DMS153 treated with DMSO at 0.1 percent for 48 hours (cell line): Measurements from ENCODE around the gene BOK.
A peak's percentile ranks its signal among the peaks of the same experiment; 100 is the strongest.

Experiments
- DNase-seq: peaks from one replicate; lab custom pipeline; 2025; ENCODE audit not compliant: unreplicated experiment; lab: John Stamatoyannopoulos, UW

The BOK gene

DNA sequence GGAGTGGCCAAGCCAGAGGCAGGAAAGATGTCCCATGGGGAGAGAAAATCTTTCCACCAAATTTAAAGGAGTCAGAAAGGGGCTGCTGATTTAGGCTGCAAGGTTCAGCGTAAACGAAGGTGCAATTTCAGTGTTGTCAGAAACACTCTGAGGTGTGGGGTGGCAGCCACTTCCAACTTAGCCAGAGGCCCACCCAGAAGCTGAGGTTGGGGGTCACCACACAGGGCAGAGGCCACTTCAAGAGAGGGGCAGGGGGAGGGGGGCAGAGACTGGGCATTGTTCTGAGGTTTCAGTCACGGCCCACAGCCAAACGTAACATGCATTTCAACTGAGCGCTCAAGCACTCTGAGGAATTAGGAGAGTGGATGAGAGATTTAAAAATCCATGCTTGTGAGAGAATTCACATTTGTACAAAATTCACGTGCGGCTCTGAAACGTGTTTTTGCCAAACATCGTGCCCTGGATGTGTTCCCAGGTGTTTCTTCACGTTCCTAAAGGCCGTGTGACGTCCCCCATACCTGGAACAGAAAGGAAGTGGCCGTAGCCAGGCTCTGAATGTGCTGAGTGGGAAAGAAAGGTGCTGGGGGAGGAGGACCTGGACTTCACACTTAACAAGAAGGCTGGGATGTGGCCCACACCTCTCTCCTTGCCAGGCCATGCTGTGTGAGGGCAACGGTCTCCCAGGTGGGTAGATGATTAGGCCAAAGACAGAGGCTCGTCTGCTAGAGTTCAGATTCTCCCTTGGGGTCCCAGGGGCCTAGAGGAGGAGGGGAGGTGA, 19.5 kb upstream of the BOK start:
- no peak for DNase-seq

DNA sequence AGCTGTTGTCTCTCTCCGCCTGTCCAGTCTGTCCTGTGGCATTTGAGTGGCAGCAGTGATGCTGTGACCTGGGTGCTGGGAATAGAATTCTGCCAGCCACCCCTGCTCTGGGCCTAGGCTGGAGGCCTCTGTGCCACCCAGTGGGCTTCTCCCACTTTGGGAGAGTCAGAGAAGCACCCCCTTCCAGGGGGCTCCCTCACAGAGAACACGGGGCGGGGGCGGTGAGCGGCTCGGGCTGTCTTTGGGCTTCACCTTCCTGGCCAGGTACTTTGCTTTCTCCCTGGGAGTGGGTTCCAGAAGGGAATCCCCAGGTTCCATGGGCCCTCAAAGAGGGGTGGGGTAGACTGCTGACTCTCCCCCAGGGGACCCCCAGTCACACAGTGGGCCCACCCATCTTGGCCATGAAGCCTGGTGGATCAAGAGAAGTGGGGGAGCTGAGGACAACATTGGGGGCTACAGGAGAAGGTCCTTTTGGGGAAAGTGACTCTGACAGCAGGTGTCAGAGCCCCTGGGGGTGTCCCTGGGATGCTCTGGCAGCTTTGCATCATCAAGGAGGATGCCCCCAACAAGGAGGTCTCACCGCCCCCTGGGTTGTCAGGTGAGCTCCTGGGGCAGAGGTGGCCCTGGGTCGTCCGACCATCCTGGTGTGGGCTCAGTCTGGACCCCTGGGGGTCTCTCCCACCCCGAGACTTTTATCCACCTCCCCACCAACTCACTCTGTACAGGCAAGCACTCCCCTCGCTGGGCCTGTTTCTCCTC, 18.8 kb upstream of the BOK start:
- DNase-seq, result no peak

DNA sequence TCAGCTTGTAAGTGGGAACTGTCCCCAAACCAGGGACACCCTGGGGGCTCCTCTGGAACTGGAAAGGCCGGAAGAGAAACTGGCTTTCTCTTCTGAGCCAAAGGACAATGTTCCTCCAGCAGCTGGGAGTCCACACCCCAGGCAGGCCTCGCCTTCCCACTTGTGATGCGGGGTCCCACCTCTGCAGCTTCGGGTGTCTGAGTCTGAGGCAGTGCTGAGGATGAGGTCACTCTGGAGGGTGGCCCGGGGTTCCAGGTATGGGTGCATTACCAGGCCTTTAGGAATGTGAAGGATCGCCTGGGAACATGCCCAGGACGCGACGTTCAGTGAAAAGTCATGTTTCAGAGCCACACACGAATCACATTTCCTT, 18.2 kb upstream of the BOK start:
- no peak for DNase-seq

DNA sequence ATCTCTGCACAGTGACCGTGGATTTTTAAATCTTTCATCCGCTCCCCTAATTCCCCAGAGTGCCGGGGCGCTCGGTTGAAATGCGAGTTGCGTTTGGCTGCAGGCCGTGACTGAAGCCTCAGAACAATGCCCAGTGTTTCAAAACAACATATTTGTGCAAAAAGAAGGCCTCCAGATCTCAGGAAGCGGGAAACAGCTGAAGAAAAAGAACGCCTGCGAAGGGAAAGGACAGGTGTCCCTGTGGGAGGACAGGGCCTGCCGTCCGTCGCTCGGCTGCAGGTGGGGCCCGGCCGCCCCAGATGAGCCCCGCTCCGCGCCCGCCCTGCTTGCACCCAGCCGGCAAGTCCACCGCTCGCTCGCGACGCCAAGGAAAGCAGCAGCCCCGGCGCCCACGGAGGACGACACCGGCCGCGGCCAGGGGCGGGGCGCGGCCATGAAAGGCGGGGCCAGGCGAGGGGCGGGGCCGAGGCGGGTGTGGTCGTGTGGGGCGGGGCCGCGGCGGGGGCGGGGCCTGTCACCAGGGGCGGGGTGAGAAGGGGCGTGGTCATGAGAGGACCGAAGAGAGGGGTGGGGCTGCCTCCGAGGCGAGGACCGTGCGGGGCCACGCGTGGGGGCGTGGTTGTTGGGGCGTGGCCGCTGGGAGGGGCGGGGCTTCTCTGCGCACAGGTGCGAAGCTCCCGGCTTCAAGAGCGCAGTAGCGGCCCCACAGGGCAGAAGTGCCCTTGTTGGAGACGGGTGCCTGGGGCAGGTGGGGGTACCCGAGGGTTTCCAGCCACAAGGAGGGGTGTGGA, 17.6 kb upstream of the BOK start:
- peak; percentile 62 for DNase-seq

DNA sequence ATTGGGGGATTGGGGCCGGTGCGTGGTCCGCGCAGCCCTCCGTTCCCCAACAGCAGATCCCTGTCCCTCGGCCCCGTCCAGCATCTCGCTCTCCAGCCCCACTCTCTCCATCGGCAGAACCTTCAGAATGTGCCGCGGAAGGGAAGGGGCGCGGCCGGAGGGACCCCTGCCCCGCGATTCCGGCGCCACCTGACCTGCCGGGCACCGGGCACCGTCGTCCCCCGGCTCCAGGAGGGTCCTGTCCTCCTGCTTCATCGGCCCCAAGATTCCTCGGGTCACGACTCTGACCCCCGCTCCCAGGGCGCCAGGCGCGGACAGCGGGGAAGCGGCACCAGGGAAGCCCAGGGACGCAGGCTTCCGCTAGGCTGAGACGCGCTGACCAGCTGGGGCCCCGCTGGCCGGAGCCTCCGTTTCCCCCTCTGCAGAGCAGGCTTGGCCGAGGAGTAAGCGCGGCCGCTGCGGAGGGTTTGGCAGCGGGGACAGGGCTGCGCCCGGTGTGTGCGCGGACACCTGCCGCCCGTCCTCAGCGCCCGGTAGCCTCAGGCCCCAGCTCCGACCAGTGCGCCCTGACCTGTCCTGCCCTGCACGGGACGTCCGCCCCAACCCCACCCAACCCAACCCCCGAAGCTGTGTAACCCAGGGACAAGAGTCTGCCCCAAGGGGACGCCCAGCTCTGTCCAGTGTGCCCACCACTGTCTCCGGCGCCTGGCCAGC, 16.8 kb upstream of the BOK start:
- DNase-seq, result no peak

DNA sequence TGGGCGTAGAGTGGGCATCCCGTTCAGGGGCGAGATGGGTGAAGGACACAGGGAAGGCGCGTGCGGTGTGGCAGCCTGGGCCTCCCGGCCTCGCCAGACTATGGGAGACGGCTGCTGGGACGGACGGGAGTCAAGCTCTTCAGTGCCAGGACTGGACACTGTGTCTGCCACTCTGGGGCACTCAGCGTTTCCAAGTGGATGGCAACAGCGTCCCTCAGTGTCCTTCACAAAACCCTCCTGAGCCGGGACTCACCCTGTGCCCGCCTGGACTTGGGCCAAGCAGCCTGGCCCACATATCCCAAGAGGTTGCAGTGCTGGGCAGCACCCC, 16.3 kb upstream of the BOK start:
- no peak for DNase-seq

DNA sequence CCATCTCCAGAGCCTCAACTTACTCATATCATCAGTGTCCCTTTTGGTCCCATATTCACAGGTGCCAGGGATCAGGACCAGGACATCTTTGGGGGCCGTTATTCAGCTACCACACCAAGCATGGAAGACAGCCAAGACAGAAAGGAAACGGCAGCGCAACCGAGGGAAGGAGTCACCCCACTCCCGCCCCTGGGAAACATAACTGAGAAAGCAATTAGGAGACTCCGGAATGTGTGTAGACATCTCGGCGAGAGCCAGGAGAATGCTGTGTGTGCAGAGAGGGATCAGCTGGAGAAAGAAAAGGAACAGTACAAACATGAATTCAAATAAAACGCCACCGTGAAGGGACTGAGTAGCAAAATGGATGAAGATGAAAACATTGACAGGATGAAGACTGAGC, 13.4 kb upstream of the BOK start:
- DNase-seq, result no peak

DNA sequence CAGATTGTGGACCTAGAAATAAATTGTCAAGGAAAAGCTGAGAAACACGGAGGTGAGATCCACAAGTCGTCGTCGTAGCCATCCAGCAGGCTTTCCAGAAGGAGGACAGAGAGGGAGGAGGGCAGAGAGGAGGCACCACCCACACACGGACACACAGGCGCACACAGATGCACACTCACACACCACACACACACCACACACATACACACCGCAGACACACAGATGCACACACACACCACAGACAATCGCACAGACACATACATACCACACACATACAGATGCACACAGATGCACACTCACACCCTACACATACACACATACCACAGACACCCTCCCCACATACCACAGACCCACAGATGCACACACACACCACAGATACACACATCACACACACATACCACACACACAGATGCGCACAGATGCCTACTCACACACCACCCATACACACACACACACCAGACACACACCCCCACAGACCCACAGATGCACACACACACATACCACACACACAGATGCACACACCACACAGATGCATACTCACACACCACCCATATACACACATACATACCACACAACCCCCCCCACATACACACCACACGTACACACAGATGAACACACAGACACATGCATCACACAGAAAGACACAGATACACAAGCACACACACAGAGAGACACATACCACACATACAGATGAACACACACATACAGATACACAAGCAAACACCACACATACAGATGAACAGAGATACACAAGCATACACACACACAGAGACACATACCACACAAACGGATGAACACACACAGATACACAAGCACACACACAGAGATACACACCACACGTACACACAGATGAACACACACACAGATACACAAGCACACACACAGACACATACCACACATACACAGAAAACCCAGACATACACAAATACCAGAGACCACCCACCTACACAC, 12.7 kb upstream of the BOK start:
- DNase-seq, result no peak

DNA sequence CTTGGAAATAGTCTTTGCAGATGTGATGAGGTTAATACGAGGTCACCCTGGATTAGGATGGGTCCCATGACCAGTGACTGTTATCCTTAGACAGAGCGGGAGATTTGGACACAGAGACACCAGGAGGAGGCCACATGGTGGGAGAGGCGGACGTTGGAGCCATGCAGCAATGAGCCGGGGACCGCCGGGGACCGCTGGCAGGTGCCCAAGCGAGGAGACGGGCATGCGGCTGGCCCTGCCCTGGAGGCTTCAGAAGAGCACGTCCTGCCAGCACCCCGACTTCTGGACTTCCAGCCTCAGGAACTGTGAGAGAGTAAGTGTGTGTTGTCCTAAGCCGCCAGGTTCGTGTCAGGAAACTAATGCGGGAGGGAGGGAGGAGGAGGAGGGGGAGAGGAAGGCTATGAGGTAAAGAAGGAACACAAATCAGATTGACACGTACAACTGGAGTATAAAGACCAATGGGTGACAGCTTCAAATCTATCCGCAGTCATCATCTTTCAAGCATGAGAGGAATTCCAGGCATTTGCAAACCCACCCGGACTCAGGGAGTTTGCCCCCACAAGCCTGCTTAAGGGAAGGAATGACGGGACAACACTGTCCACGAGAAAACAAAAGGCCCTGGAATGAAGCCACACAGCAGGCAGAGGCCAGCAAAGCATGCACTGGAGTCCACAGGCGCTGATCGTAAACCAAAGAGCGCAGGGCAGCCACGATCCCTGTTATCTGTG, 11.6 kb upstream of the BOK start:
- DNase-seq, result no peak

DNA sequence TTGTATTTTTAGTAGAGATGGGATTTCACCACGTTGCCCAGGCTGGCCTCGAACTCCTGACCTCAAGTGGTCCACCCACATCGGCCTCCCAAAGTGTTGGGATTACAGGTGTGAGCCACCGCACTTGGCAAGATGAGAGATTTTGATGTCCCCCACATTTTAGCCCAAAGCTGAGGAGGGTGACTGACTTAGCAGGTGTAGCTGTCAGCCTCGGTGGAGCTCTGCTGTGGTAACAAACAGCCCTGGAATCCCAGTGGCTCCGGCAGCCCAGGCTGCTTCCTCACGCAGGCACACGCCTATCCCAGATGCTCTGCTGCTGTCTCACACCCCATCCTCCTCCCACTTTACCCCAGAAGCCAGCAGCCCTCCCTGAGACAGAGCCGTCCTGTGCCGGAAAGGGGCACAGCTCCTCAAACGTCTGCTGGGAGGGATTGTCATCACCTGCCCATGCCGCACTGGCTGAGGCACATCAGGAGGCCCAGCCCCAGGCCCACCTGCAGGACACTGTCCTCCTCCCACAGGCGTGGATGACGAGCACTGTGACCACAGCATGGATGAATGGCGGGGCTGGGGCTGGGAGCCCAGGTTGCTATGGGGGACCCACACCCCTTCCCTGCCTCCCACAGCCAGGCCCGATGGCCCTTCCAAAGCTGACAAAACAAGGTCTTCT, 10.6 kb upstream of the BOK start:
- no peak for DNase-seq

DNA sequence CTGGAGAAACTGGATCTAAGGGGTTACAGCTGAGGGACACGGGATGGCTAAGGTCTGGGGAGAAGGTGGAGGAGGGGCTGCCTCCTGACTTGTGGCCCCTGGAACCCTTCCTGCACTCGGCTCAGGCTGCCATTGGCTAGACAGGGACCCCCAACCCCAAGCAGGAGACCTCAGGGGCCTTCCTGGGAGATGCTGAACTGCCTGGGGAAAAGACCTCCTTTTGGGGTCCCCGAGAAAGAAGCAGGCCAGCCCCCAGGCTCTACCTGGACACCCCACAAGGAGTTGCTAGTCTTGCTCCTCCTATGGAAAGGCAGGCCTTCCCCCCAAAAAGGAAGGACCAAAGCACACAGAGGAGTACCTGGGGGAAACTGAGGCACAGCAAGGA, 10.1 kb upstream of the BOK start:
- DNase-seq, result no peak

DNA sequence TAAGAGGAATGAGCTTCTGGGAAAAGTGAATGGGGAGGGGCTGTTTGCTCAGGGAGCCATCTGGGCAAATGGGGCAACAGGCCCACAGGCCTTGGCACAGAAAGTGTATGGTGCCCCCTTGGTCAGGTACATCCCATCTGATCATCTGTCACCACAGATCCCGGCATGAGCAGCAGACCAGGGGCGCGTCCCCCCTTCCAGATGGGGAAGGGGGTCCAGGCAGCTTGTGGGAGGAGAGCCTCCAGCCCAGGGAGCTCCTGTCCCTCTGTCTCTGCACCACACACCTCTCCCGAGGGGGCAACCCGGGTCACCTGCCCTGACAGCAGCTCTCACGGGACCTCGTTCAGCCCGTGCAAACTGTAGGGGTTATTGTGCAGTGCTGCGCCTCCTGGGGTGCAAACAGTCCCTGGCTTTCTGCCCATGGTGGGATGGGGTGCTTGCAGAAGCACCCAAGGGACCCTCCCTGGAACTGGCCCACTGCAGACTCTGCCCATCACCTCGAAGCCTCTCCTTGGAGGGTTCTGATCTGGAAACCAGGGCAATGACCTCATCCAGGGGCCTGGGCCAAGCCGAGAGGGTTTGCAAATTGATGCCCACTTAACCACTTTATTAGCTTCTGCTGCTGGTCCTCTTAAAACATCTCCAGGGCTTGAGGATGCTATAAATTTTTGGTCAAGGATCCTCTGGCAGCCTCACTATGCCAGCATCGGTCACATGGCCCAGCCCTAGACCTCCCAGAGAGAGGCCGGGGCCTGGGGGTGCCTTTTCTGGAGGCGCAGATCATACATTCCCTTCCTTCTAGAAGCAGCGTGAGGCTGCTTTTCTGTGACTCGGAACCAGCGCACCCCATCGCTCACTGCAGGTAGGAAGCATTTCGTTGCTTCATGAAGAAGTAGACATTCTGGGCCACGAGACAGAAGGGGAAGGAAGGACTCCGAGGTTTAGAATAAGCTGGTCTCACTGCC, 7.6 kb upstream of the BOK start:
- DNase-seq, result no peak

DNA sequence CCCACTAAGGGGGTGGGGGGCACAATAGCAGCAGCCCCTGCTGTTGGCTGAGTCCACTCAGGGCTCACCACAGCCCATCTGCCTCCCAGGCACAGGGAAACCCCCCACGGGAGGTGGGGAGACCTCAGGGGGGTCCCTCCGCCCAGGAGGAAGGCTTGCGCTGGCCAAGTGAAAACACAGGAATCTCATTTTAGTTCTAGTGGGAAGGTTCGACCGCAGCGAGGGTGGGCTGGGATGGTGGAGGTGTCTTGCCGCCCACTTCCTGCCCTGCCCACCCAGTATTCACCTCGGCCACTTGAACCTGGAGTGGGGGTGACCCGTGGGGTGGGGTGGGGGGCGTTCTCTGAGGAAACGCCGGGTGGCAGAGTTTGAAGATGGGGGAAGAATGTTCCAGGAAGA, 6.9 kb upstream of the BOK start:
- no peak for DNase-seq

DNA sequence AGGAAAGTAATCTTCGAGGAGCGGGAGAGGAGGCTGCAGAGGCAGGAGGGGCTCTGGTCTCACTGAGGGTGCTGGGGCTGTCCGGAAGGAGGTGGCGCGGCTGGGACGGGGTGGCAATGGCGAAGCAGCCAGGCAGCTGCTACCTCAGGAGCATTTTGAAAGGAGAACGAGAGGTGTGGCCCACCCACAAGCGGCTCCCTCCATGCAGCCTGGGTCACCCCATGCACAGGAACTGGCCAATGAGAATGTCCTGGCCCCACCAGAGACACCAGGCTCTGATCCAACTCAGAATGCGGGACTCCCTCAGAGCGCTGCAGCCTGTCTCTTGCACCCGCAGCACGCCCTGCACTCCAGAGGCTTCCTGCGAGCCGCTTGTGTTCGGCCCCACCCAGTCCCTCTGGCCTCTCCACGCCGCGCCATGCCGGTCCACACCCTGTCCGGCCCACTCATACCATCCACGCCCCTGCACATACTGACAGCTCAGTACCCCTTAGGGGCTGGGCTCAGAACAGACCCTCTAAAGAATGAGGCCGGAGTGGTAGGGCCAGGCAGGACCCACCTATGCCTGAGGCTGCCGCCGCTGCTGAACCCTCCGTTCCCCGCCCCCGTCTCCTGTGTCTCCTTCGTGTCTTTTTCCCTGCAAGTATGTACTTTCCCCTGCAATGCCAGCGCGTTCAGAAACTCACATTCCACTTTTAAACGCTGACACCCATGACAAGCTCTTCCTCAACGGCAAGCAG, 6.4 kb upstream of the BOK start:
- DNase-seq, result no peak

DNA sequence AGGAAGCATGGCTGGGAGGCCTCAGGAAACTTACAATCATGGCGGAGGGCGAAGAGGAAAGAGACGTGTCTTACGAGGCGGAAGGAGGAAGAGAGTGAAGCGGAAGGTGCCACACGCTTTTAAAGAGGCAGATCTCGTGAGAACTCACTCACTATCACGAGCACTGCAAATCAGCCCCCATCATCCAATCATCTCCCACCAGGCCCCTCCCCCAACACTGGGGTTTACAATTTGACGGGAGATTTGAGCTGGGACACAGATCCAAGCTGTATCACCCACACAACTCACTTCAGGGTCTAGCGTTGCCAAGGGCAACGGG, 5.1 kb upstream of the BOK start:
- DNase-seq, result no peak

DNA sequence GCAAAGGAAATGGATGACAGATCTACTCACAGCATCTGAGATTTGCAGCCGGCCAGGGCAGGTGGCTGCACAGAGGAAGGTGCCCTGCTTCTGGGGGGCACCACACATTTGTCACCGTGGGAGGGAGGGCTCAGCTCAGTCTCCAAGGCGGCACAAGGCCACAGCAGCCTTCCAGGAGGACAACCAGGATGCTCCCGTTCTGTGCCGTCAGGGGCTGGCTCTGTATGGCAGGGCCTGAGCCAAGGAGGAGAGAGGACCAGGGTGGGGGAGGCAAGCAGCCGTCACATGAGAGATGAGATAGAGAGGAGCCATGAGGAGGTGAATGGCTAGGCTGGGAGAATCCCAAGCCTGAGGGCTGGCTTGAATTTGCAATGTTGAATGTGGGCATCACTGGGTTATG, 4.6 kb upstream of the BOK start:
- DNase-seq, result no peak

DNA sequence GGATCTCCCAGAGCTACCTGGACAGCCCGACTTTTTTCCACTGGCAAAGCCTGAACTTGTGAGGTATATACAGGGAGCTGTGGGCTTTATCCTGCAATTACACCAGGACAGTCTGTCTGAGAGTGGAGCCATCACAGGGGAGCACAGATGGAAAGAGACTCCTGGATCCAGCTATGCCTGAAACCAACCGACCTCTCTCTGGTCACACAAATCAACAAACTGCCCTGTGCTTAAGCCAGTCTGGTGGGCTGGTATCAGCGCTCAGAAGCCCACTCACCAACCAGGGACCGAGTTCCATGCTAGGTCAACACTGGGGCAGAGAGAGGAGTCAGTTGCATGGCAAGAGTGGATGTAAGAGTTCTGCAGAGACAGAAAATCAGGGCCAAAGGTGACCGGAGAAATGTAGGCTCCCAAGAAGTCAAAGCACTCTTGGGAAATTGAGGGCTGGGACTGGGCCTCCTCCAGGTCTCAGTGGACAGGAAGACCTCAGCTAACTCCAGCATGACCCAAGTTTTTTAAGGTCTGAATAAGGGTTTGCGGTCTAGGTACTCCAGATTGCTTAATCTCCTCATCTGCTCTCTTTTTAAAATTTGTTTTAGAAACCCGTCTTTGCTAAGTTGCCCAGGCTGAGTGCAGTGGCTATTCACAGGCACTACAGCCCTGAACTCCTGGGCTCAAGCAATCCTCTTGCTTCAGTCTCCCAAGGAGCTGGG, 3.8 kb upstream of the BOK start:
- DNase-seq, result no peak
